Measurements from ENCODE around the gene RADIL.

Gene RADIL

GRCh38 chr7:4834601-4835397, 48.7 kb downstream of the RADIL start:
- Mint-ChIP-seq H3K4me1 (peaks cover 2% of the 10 kb centered on the region), H3K36me3 (no peaks in the 10 kb centered on the region), H3K4me3 (no peak overlapping the region), H3K27me3 (no peaks in the 10 kb centered on the region), H3K9me3 (no peaks in the 10 kb centered on the region), H3K27ac (no peak overlapping the region)
- DNase-seq = peak; percentile 8
- CTCF ChIA-PET = no interaction called here

- CTCF ChIA-PET = no interaction called here
- H3K4me3 Mint-ChIP-seq = no peak overlapping the region
These were observed 49.6 kb downstream of the RADIL start for GRCh38 chr7:4833691-4834600.

GRCh38 chr7:4833176-4833575, 50.3 kb downstream of the RADIL start:
- no peak overlapping the region for H3K27ac Mint-ChIP-seq
- H3K9me3 Mint-ChIP-seq = no peaks in the 10 kb centered on the region
- H3K27me3 Mint-ChIP-seq = no peaks in the 10 kb centered on the region
- peaks cover 2% of the 10 kb centered on the region for H3K4me1 Mint-ChIP-seq
- H3K36me3 Mint-ChIP-seq = no peaks in the 10 kb centered on the region
- CTCF ChIA-PET = no interaction called here
- no peak overlapping the region for H3K4me3 Mint-ChIP-seq
- DNase-seq = no peak

More at GRCh38 chr7:4833691-4834600, 49.6 kb downstream of the RADIL start:
- no peaks in the 10 kb centered on the region for H3K27me3 Mint-ChIP-seq
- no peaks in the 10 kb centered on the region for H3K9me3 Mint-ChIP-seq
- no peaks in the 10 kb centered on the region for H3K36me3 Mint-ChIP-seq
- no peak overlapping the region for H3K27ac Mint-ChIP-seq
- DNase-seq = no peak
- peaks cover 2% of the 10 kb centered on the region for H3K4me1 Mint-ChIP-seq

- peaks cover 2% of the 10 kb centered on the region for H3K4me1 Mint-ChIP-seq
- DNase-seq = no peak
- no peaks in the 10 kb centered on the region for H3K9me3 Mint-ChIP-seq
- no peak overlapping the region for H3K27ac Mint-ChIP-seq
- no peaks in the 10 kb centered on the region for H3K27me3 Mint-ChIP-seq
- H3K36me3 Mint-ChIP-seq = no peaks in the 10 kb centered on the region
- no peak overlapping the region for H3K4me3 Mint-ChIP-seq
- CTCF ChIA-PET = no interaction called here
These were observed 50.8 kb downstream of the RADIL start for GRCh38 chr7:4832711-4833110.

GRCh38 chr7:4831723-4832495, 51.6 kb downstream of the RADIL start:
- Mint-ChIP-seq H3K27ac (no peak overlapping the region), H3K9me3 (no peaks in the 10 kb centered on the region), H3K4me3 (no peak overlapping the region), H3K36me3 (no peaks in the 10 kb centered on the region), H3K27me3 (no peaks in the 10 kb centered on the region), H3K4me1 (peaks cover 2% of the 10 kb centered on the region)
- CTCF ChIA-PET = interaction anchor here (2.5 to 4.0 kb wide), 3 partner anchors 52 to 254 kb away, joined by 9 to 33 read pairs (median 15); partner anchors contain the start of gene RADIL
- no peak for DNase-seq

- Mint-ChIP-seq H3K27ac (no peak overlapping the region), H3K27me3 (no peaks in the 10 kb centered on the region), H3K9me3 (no peaks in the 10 kb centered on the region), H3K4me1 (peaks cover 2% of the 10 kb centered on the region), H3K4me3 (no peak overlapping the region), H3K36me3 (no peaks in the 10 kb centered on the region)
- CTCF ChIA-PET = interaction anchor here (0.6 to 4.0 kb wide), 11 partner anchors 21 to 274 kb away, joined by 3 to 33 read pairs (median 5); partner anchors contain the start of gene RADIL
- DNase-seq = peak; percentile 73
These were observed 53.3 kb downstream of the RADIL start for GRCh38 chr7:4830176-4830575.

- CTCF ChIA-PET = interaction anchor here (3.7 to 4.0 kb wide), 2 partner anchors 55 to 257 kb away, joined by 15 to 33 read pairs; partner anchors contain the start of gene RADIL
- peaks cover 2% of the 10 kb centered on the region for H3K4me1 Mint-ChIP-seq
- no peaks in the 10 kb centered on the region for H3K36me3 Mint-ChIP-seq
- no peak for DNase-seq
- H3K4me3 Mint-ChIP-seq = no peak overlapping the region
- H3K27me3 Mint-ChIP-seq = peaks cover 1% of the 10 kb centered on the region
- no peaks in the 10 kb centered on the region for H3K9me3 Mint-ChIP-seq
- H3K27ac Mint-ChIP-seq = no peak overlapping the region
These were observed 54.7 kb downstream of the RADIL start for GRCh38 chr7:4828720-4829383.

GRCh38 chr7:4825081-4825480, 58.4 kb downstream of the RADIL start:
- no peaks in the 10 kb centered on the region for H3K36me3 Mint-ChIP-seq
- no peaks in the 10 kb centered on the region for H3K9me3 Mint-ChIP-seq

GRCh38 chr7:4824120-4824775, 59.3 kb downstream of the RADIL start:
- CTCF ChIA-PET = interaction anchor here (1.6 kb wide), 1 partner anchor 32 kb away, joined by 3 read pairs; no protein-coding TSS in a partner anchor
- Mint-ChIP-seq H3K27me3 (peaks cover 14% of the 10 kb centered on the region), H3K4me1 (no peaks in the 10 kb centered on the region), H3K36me3 (no peaks in the 10 kb centered on the region), H3K4me3 (no peak overlapping the region), H3K9me3 (no peaks in the 10 kb centered on the region), H3K27ac (no peak overlapping the region)
- no peak for DNase-seq

More at GRCh38 chr7:4825081-4825480, 58.4 kb downstream of the RADIL start:
- Mint-ChIP-seq H3K27ac (no peak overlapping the region), H3K27me3 (peaks cover 5% of the 10 kb centered on the region), H3K4me1 (no peaks in the 10 kb centered on the region), H3K4me3 (no peak overlapping the region)
- CTCF ChIA-PET = interaction anchor here (0.7 to 1.6 kb wide), 3 partner anchors 33 to 465 kb away, joined by 3 to 4 read pairs (median 3); partner anchors contain the start of gene RADIL
- no peak for DNase-seq

- Mint-ChIP-seq H3K36me3 (no peaks in the 10 kb centered on the region), H3K27ac (no peak overlapping the region), H3K9me3 (no peaks in the 10 kb centered on the region), H3K4me3 (no peak overlapping the region), H3K27me3 (peaks cover 14% of the 10 kb centered on the region), H3K4me1 (no peaks in the 10 kb centered on the region)
- CTCF ChIA-PET = no interaction called here
- no peak for DNase-seq
These were observed 59.9 kb downstream of the RADIL start for GRCh38 chr7:4823441-4824119.

GRCh38 chr7:4822677-4823076, 60.8 kb downstream of the RADIL start:
- Mint-ChIP-seq H3K4me3 (no peak overlapping the region), H3K36me3 (no peaks in the 10 kb centered on the region), H3K4me1 (no peaks in the 10 kb centered on the region), H3K27me3 (peaks cover 14% of the 10 kb centered on the region), H3K27ac (no peak overlapping the region), H3K9me3 (no peaks in the 10 kb centered on the region)
- DNase-seq = no peak
- CTCF ChIA-PET = no interaction called here

GRCh38 chr7:4820967-4821471, 62.5 kb downstream of the RADIL start:
- CTCF ChIA-PET = no interaction called here
- peaks cover 14% of the 10 kb centered on the region for H3K27me3 Mint-ChIP-seq
- no peaks in the 10 kb centered on the region for H3K9me3 Mint-ChIP-seq

More at GRCh38 chr7:4820967-4821471, 62.5 kb downstream of the RADIL start:
- H3K4me3 Mint-ChIP-seq = no peak overlapping the region
- H3K27ac Mint-ChIP-seq = no peak overlapping the region
- H3K4me1 Mint-ChIP-seq = no peaks in the 10 kb centered on the region
- H3K36me3 Mint-ChIP-seq = no peaks in the 10 kb centered on the region
- DNase-seq = no peak

Measured in activated naive CD4-positive, alpha-beta T cell treated with anti-CD3 and anti-CD28 coated beads, Interleukin-2, amount 10 ng/mL, durations not matched to agents 7 days and 5 days (primary cell).